ENCODE measurements around the gene GGN. TPM values are rescaled to one million over a fixed set of nuclear protein-coding genes. Genes with fewer than 3 reads are reported as not detected.
A peak's percentile ranks its signal among the peaks of the same experiment; 100 is the strongest.

The GGN gene
- total and polyA plus RNA-seq, 9 of the 15 experiments (the other 6 are each of a cell fraction or from before 2014, with no cell fraction given): 0.15 to 0.33 TPM; not detected in 7

DNA sequence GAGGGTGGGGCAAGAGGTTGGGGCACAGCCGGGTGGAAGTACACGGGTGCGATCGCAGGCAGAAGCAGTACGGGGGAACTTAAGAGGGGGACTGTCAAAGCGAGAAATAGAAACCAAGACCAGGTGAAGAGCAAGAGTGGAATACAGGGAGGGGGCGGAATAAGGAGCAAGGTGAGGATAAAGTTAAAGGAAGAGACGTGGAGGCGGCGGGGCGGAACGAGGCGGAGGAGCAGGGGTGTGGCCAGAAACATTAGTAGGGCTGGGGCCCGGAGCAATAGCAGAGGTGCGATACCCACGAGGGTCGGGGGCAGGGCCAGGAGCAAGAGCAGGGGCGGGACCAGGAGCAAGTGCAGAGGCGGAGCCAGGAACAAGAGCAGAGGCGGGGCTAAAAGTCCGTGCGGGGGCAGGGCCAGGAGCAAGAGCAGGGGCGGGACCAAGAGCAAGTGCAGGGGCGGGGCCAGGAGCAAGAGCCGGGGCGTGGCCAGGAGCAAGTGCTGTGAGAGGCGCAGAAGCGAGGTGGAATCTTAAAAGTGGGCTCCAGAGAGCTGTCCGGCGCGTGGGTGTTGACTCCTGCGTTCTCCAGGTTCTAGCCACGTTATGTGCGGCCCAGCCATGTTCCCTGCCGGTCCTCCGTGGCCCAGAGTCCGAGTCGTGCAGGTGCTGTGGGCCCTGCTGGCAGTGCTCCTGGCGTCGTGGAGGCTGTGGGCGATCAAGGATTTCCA, 51.0 kb downstream of the GGN start (continued):
- TF ChIP-seq STAG1 (CRISPR knock-in tag; IDR thresholded peaks at IDR 0.05; ENCODE audit: borderline replicate concordance) (no peak), TCF7 (IDR thresholded peaks at IDR 0.05; ENCODE audit: borderline replicate concordance) (no peak), ZNF830 (CRISPR knock-in tag; IDR thresholded peaks at IDR 0.05) (no peak), CBFB (CRISPR knock-in tag; IDR thresholded peaks at IDR 0.05) (no peak), DDX20 (tag; IDR thresholded peaks at IDR 0.05; ENCODE audit: low read depth) (no peak), ZNF79 (CRISPR knock-in tag; IDR thresholded peaks at IDR 0.05; ENCODE audit: low read depth) (no peak), RCOR1 (IDR thresholded peaks at IDR 0.05; ENCODE audit: borderline replicate concordance in 1 of 2, low read depth in 2 of 2, low read length in 2 of 2) (peak in 1 of 2 experiments; percentile 42; a peak in 1 of 4 replicates), HES1 (IDR thresholded peaks at IDR 0.05; ENCODE audit: low read depth) (no peak), ESRRB (CRISPR knock-in tag; IDR thresholded peaks at IDR 0.05; ENCODE audit: borderline replicate concordance) (no peak), ESRRA (IDR thresholded peaks at IDR 0.05; ENCODE audit: borderline replicate concordance, low read depth) (no peak), IRF2 (CRISPR knock-in tag; IDR thresholded peaks at IDR 0.05) (no peak), ZNF224 (CRISPR knock-in tag; IDR thresholded peaks at IDR 0.05) (no peak), HDAC2 (IDR thresholded peaks at IDR 0.05) (peak; percentile 88), NFATC3 (IDR thresholded peaks at IDR 0.05) (no peak), NONO (IDR thresholded peaks at IDR 0.05; ENCODE audit: low read depth in 2 of 2, low read length in 1 of 2) (no peak), RBM15 (IDR thresholded peaks at IDR 0.05; ENCODE audit: insufficient read depth, low read length) (no peak), CTCF (IDR thresholded peaks at IDR 0.05 in 2 of 3, conservative IDR thresholded peaks at IDR 0.05 in 1 of 3; ENCODE audit: insufficient read depth in 2 of 3, low read depth in 1 of 3, low read length in 3 of 3) (no peak), EP400 (IDR thresholded peaks at IDR 0.05) (0 out of 2 replicates have a peak, but pooled peaks have one; percentile 52)

All from K562 (cell line).